Activated CD8-positive, alpha-beta T cell treated with anti-CD3 and anti-CD28 coated beads for 36 hours (primary cell): Measurements from ENCODE around the gene SCUBE2. TPM values are rescaled to one million over a fixed set of nuclear protein-coding genes. Genes with fewer than 3 reads are reported as not detected.
"Not testable (repeated sequence)": the region's sequence is repeated elsewhere in the genome, so short reads cannot be mapped to it uniquely, and the experiment has no call there.

Experiments
- ATAC-seq: fragments of 200-7000 bp; cut with Tn5 transposase; one replicate; pipeline ENCODE4 v1.10.0; 2021; ENCODE audit warnings: mild to moderate bottlenecking, moderate library complexity
- CTCF ChIA-PET: fragments of 350-600 bp; sonication (Branson Sonifier 250); formaldehyde crosslinking; loops from one replicate; lab custom pipeline; 2021; ENCODE audit warnings: antibody characterized with exemption; lab: Charles Lee
- POLR2A ChIA-PET: fragments of 350-600 bp; sonication (Branson Sonifier 250); formaldehyde crosslinking; loops from one replicate; lab custom pipeline; 2021; ENCODE audit warnings: antibody characterized with exemption; lab: Charles Lee
- DNase-seq: peaks from one replicate; pipeline ENCODE4 v3.0.0-alpha.2; 2020
- H3K27ac Mint-ChIP-seq: one replicate; pipeline ENCODE4 v1.8.0; 2021; ENCODE audit warnings: mild to moderate bottlenecking, mixed read lengths
- H3K27me3 Mint-ChIP-seq: one replicate; pipeline ENCODE4 v1.8.0; 2021; ENCODE audit warnings: mixed read lengths
- H3K36me3 Mint-ChIP-seq: one replicate; pipeline ENCODE4 v1.8.0; 2021; ENCODE audit warnings: low read depth, mixed read lengths
- H3K4me1 Mint-ChIP-seq: one replicate; pipeline ENCODE4 v1.8.0; 2021; ENCODE audit warnings: low read depth, mixed read lengths
- H3K4me3 Mint-ChIP-seq: one replicate; pipeline ENCODE4 v1.8.0; 2021; ENCODE audit warnings: mild to moderate bottlenecking, moderate library complexity, mixed read lengths
- H3K9me3 Mint-ChIP-seq: one replicate; pipeline ENCODE4 v1.8.0; 2021; ENCODE audit warnings: mixed read lengths
- CTCF ChIP-seq: fragments of 200-600 bp; IDR thresholded peaks from one replicate; pipeline ENCODE4 v1.8.0; 2022; ENCODE audit warnings: antibody characterized with exemption, mild to moderate bottlenecking
- intact Hi-C: fragments of 100-400 bp; cut with micrococcal nuclease; formaldehyde crosslinking; loops from one replicate; pipeline ENCODE4 v1.10.0; 2022
- total RNA-seq, 2 experiments: library from RNA; stranded (reverse); gene quantifications; one replicate each; pipeline ENCODE4 v1.2.3, GENCODE V29; 2021

Gene SCUBE2
- total RNA-seq, 2 experiments from 2014 or later, result not detected

- TF ChIP-seq CTCF, result no peak
- peaks cover 9% of the 10 kb centered on the region for H3K27me3 Mint-ChIP-seq
- ATAC-seq (no peak), DNase-seq (no peak)
- no peak overlapping the region for H3K27ac Mint-ChIP-seq
- CTCF ChIA-PET, result interaction anchor here (1.3 to 2.7 kb wide), 2 partner anchors 12 to 153 kb away, joined by 3 to 8 read pairs; no protein-coding TSS in a partner anchor
- no peaks in the 10 kb centered on the region for H3K9me3 Mint-ChIP-seq
- no peaks in the 10 kb centered on the region for H3K36me3 Mint-ChIP-seq
- POLR2A ChIA-PET, result interaction anchor here (0.7 kb wide), 1 partner anchor 156 kb away, joined by 3 read pairs; no protein-coding TSS in a partner anchor
- H3K4me3 Mint-ChIP-seq, result no peak overlapping the region
- intact Hi-C loops, result no loop called here
- H3K4me1 Mint-ChIP-seq, result no peaks in the 10 kb centered on the region
Measured at GRCh38 chr11:8985462-8985861, 105.9 kb downstream of the SCUBE2 start.

DNA sequence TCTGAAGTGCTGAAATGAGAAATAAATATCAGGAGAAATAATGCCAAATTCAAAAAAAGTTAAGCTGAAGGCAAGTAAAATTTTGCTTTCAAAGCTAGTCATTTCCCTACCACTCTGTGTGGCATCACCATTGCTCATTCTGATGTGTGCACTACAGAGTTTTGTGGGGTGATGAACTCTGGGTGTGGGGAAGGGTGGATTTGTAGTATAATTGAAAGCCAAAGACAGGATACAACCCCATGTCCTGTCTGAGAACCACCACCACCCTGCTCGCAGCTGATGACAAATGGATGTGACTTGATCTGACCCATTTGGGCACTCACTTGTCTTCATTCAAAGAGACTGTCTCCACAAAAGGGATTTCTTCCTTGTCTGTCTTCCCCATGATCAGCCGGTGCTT is 107.8 kb downstream of the SCUBE2 start:
- no peak overlapping the region for H3K27ac Mint-ChIP-seq
- DNase-seq (no peak), ATAC-seq (peak; percentile 39)
- H3K9me3 Mint-ChIP-seq, result no peaks in the 10 kb centered on the region
- H3K36me3 Mint-ChIP-seq, result no peaks in the 10 kb centered on the region
- CTCF ChIA-PET, result interaction anchor here (1.2 kb wide), 1 partner anchor 32 kb away, joined by 4 read pairs; no protein-coding TSS in a partner anchor
- no peaks in the 10 kb centered on the region for H3K4me1 Mint-ChIP-seq
- POLR2A ChIA-PET, result no interaction called here
- intact Hi-C loops, result no loop called here
- peaks cover 5% of the 10 kb centered on the region for H3K27me3 Mint-ChIP-seq
- no peak for TF ChIP-seq CTCF
- no peak overlapping the region for H3K4me3 Mint-ChIP-seq

GRCh38 chr11:8980485-8980884 is 110.9 kb downstream of the SCUBE2 start:
- H3K27ac Mint-ChIP-seq, result no peak overlapping the region
- POLR2A ChIA-PET, result no interaction called here
- no peak for TF ChIP-seq CTCF
- peaks cover 3% of the 10 kb centered on the region for H3K27me3 Mint-ChIP-seq
- ATAC-seq (no peak), DNase-seq (no peak)
- H3K9me3 Mint-ChIP-seq, result no peaks in the 10 kb centered on the region
- intact Hi-C loops, result no loop called here
- CTCF ChIA-PET, result no interaction called here
- no peaks in the 10 kb centered on the region for H3K36me3 Mint-ChIP-seq
- no peak overlapping the region for H3K4me3 Mint-ChIP-seq
- no peaks in the 10 kb centered on the region for H3K4me1 Mint-ChIP-seq

DNA sequence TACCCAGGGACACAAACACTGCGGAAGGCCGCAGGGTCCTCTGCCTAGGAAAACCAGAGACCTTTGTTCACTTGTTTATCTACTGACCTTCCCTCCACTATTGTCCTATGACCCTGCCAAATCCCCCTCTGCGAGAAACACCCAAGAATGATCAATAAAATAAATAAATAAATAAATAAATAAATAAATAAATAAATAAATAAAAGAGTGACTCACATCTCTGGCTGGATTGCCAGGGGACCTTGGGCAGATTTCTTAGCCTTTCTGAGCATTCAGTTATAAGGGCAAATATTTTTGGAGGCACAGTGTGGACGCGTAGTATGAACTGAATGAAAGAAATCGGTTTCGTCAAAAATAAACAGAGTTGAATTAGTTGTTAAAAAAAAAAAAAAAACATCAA is 112.0 kb downstream of the SCUBE2 start:
- H3K4me3 Mint-ChIP-seq, DNase-seq, ATAC-seq, H3K27me3 Mint-ChIP-seq, H3K4me1 Mint-ChIP-seq, H3K36me3 Mint-ChIP-seq, intact Hi-C loops, CTCF ChIA-PET, H3K9me3 Mint-ChIP-seq, POLR2A ChIA-PET, H3K27ac Mint-ChIP-seq: not testable (repeated sequence)

DNA sequence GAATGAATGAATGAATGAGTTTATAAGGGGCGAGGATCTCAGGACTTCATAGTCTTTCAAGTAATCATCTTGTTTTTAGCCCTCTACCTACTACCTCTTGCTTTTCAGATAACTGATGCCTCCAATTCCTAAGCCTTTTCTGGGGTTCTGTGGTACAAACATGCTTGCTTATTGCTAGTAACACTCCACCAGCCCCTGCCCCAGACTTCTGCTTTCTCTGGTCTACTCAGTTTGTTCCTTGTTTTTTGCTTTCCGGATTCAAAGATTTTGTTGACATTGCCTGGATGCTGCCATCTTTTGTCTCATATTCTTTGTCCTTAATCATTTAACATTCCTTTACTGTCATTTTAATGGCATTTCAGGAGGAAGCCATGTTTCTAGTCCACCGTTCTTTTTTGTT is 118.3 kb downstream of the SCUBE2 start:
- ChIA-PET POLR2A (no interaction called here), CTCF (interaction anchor here (1.5 to 2.5 kb wide), 2 partner anchors 13 to 58 kb away, joined by 3 to 6 read pairs; no protein-coding TSS in a partner anchor)
- intact Hi-C loops, result no loop called here
- H3K9me3 Mint-ChIP-seq, result no peaks in the 10 kb centered on the region
- no peak overlapping the region for H3K4me3 Mint-ChIP-seq
- H3K4me1 Mint-ChIP-seq, result no peaks in the 10 kb centered on the region
- no peak for DNase-seq
- no peak for ATAC-seq
- no peaks in the 10 kb centered on the region for H3K27me3 Mint-ChIP-seq
- TF ChIP-seq CTCF, result no peak
- H3K27ac Mint-ChIP-seq, result no peak overlapping the region
- no peaks in the 10 kb centered on the region for H3K36me3 Mint-ChIP-seq
